ENCODE measurements around the gene KSR1. TPM values are rescaled to one million over a fixed set of nuclear protein-coding genes. Genes with fewer than 3 reads are reported as not detected.

KSR1 gene
- total RNA-seq, 1 donor = 6.5 TPM

DNA sequence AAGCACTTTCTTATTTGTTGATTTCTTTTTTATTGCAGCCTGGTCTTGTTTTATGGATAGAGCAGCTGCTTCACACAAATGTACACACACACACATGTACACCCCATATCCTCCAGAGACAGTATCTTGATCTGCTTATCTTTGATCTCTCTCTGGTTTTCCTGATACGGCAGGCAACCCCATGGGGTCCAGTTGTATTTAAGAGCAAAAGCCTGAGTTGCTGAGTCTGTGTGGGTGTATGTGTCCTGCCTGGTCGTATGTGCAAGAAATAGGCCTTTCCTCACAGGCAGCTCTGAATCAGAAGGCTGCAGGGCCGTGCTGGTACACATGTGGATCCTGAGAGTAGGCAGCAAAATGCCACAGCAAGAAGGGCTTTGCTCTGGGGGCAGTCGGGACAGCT is 160.2 kb downstream of the KSR1 start:
- H4K20me1 ChIP-seq (ENCODE audit: insufficient read depth, low read length) = no peaks in the 10 kb centered on the region

DNA sequence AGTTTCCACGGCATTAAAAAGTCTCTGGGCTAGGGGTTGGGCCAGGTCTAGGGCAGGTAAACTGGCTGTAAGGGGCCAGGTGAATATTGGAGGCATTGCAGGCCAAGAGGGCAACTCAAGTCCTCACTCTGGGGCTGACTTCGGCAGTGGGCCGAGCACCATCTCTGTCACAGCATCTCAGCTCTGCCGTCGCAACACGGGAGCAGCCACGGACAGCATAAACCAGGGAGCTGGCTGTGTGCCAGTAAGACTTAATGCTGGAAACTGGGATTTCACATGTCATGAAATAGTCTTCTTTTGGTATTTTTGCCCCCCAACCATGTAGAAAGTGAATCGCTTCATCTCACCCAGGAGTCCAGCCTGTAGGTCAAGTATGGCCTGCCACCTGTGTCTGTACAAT is 162.2 kb downstream of the KSR1 start:
- no peak for DNase-seq (ENCODE audit: insufficient read length, low spot score, missing footprints)
- no peaks in the 10 kb centered on the region for H3K79me2 ChIP-seq (ENCODE audit: insufficient read depth, low read length)
- no peak overlapping the region for H3K4me3 ChIP-seq (ENCODE audit: insufficient read depth, low read length)
- TF ChIP-seq, protein P1, sequence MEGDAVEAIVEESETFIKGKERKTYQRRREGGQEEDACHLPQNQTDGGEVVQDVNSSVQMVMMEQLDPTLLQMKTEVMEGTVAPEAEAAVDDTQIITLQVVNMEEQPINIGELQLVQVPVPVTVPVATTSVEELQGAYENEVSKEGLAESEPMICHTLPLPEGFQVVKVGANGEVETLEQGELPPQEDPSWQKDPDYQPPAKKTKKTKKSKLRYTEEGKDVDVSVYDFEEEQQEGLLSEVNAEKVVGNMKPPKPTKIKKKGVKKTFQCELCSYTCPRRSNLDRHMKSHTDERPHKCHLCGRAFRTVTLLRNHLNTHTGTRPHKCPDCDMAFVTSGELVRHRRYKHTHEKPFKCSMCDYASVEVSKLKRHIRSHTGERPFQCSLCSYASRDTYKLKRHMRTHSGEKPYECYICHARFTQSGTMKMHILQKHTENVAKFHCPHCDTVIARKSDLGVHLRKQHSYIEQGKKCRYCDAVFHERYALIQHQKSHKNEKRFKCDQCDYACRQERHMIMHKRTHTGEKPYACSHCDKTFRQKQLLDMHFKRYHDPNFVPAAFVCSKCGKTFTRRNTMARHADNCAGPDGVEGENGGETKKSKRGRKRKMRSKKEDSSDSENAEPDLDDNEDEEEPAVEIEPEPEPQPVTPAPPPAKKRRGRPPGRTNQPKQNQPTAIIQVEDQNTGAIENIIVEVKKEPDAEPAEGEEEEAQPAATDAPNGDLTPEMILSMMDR (IDR thresholded peaks at IDR 0.05; ENCODE audit: extremely low read depth, low read depth, low read length) = no peak
- H4K20me1 ChIP-seq (ENCODE audit: insufficient read depth, low read length) = no peaks in the 10 kb centered on the region
- no peaks in the 10 kb centered on the region for H3K36me3 ChIP-seq (ENCODE audit: insufficient read depth, low read length)
- no peak overlapping the region for H3K4me2 ChIP-seq (ENCODE audit: insufficient read depth, low read length)
- H3K4me1 ChIP-seq (ENCODE audit: insufficient read depth, low read length) = no peaks in the 10 kb centered on the region
- H2AFZ ChIP-seq (ENCODE audit: low read length) = no peak overlapping the region
- H3K27ac ChIP-seq (ENCODE audit: low read depth, low read length) = no peak overlapping the region
- H3K9me3 ChIP-seq (ENCODE audit: low read depth, low read length) = no peaks in the 10 kb centered on the region
- no peaks in the 10 kb centered on the region for H3K27me3 ChIP-seq (ENCODE audit: insufficient read depth, low read length)

More for the DNA sequence above, 160.2 kb downstream of the KSR1 start:
- H3K79me2 ChIP-seq (ENCODE audit: insufficient read depth, low read length) = no peaks in the 10 kb centered on the region
- no peak for DNase-seq (ENCODE audit: insufficient read length, low spot score, missing footprints)
- H2AFZ ChIP-seq (ENCODE audit: low read length) = no peak overlapping the region
- H3K36me3 ChIP-seq (ENCODE audit: insufficient read depth, low read length) = no peaks in the 10 kb centered on the region
- no peaks in the 10 kb centered on the region for H3K27me3 ChIP-seq (ENCODE audit: insufficient read depth, low read length)
- no peaks in the 10 kb centered on the region for H3K9me3 ChIP-seq (ENCODE audit: low read depth, low read length)
- H3K4me1 ChIP-seq (ENCODE audit: insufficient read depth, low read length) = no peaks in the 10 kb centered on the region
- H3K4me3 ChIP-seq (ENCODE audit: insufficient read depth, low read length) = no peak overlapping the region
- TF ChIP-seq, protein P1 (IDR thresholded peaks at IDR 0.05; ENCODE audit: extremely low read depth, low read depth, low read length) = no peak
- no peak overlapping the region for H3K4me2 ChIP-seq (ENCODE audit: insufficient read depth, low read length)
- H3K27ac ChIP-seq (ENCODE audit: low read depth, low read length) = no peak overlapping the region

DNA sequence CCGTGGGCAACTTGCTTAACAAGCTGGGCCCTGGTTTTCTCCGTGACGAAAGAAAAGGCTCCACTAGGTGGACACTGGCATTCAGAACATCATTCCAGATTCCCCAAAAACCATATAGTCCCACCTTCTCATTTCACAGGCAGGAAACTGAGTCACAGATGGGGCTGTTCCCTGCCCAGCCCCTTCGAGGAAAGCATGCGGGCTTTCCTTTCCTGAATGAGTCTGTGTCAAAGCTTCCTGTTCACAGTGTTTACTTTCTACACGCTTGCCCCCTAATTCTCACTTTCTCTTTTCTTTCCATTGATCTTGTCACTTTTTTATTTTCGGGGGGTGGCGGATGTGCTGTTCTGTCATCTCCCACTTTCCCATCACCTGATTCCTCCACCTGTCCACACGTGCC is 164.5 kb downstream of the KSR1 start:
- Histone ChIP-seq H3K9me3 (ENCODE audit: low read depth, low read length) (no peaks in the 10 kb centered on the region), H3K36me3 (ENCODE audit: insufficient read depth, low read length) (no peaks in the 10 kb centered on the region), H4K20me1 (ENCODE audit: insufficient read depth, low read length) (no peaks in the 10 kb centered on the region), H3K27ac (ENCODE audit: low read depth, low read length) (no peak overlapping the region), H3K4me2 (ENCODE audit: insufficient read depth, low read length) (no peak overlapping the region), H3K79me2 (ENCODE audit: insufficient read depth, low read length) (no peaks in the 10 kb centered on the region), H2AFZ (ENCODE audit: low read length) (no peak overlapping the region), H3K27me3 (ENCODE audit: insufficient read depth, low read length) (no peaks in the 10 kb centered on the region), H3K4me3 (ENCODE audit: insufficient read depth, low read length) (no peak overlapping the region), H3K4me1 (ENCODE audit: insufficient read depth, low read length) (no peaks in the 10 kb centered on the region)
- no peak for DNase-seq (ENCODE audit: insufficient read length, low spot score, missing footprints)
- TF ChIP-seq, protein P1 (IDR thresholded peaks at IDR 0.05; ENCODE audit: extremely low read depth, low read depth, low read length) = no peak

DNA sequence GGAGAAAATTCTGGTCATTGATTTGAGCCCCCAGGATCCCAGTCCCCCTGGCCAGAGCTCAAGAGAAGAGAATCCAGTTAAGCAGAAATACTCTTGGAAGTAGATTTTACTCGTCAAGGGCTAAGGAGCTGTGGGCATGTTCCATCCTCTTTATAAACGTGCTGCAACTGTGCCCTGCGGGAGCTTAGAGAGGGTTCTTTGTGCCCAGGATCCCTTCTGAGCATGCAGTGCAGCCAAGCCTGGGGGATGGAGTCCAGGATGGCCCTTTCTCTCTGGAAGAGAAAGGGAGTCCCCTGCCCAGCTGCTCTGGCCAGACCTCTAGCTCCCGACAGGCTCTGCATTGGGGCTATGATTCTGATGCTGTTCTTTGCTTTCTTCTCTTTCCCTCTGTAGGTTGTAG is 165.3 kb downstream of the KSR1 start:
- no peaks in the 10 kb centered on the region for H4K20me1 ChIP-seq (ENCODE audit: insufficient read depth, low read length)
- H3K4me1 ChIP-seq (ENCODE audit: insufficient read depth, low read length) = no peaks in the 10 kb centered on the region
- no peaks in the 10 kb centered on the region for H3K36me3 ChIP-seq (ENCODE audit: insufficient read depth, low read length)
- H3K4me3 ChIP-seq (ENCODE audit: insufficient read depth, low read length) = no peak overlapping the region
- H3K79me2 ChIP-seq (ENCODE audit: insufficient read depth, low read length) = no peaks in the 10 kb centered on the region
- H3K27me3 ChIP-seq (ENCODE audit: insufficient read depth, low read length) = no peaks in the 10 kb centered on the region
- no peak overlapping the region for H3K27ac ChIP-seq (ENCODE audit: low read depth, low read length)
- no peak overlapping the region for H2AFZ ChIP-seq (ENCODE audit: low read length)
- no peak overlapping the region for H3K4me2 ChIP-seq (ENCODE audit: insufficient read depth, low read length)
- no peaks in the 10 kb centered on the region for H3K9me3 ChIP-seq (ENCODE audit: low read depth, low read length)
- no peak for DNase-seq (ENCODE audit: insufficient read length, low spot score, missing footprints)
- TF ChIP-seq, protein P1 (IDR thresholded peaks at IDR 0.05; ENCODE audit: extremely low read depth, low read depth, low read length) = no peak

Data from osteoblast (primary cell).